GM12878 (cell line): Measurements from ENCODE around the gene MEI1. TPM values are rescaled to one million over a fixed set of nuclear protein-coding genes. Genes with fewer than 3 reads are reported as not detected.
A peak's percentile ranks its signal among the peaks of the same experiment; 100 is the strongest.

Experiments used
- ATAC-seq: fragments of 200-7000 bp; cut with Tn5 transposase; 3 replicates; pipeline ENCODE4 v1.9.1; 2020; ENCODE audit warnings: mild to moderate bottlenecking, moderate library complexity
- BruUV-seq: library from RNA; stranded (reverse); fragments of 400-500 nt; replicated peaks from 2 replicates; lab custom pipeline; 2021; lab: Mats Ljungman, UMichigan
- CTCF ChIA-PET: fragments of 300-600 bp; sonication (Branson Sonifier 250); formaldehyde crosslinking; extraction: SDS; loops from one replicate; lab custom pipeline; 2021; ENCODE audit warnings: inconsistent platforms; lab: Yijun Ruan, JAX
- POLR2A ChIA-PET: fragments of 350-600 bp; formaldehyde crosslinking; extraction: SDS; loops from one replicate; lab custom pipeline; 2021; ENCODE audit warnings: inconsistent platforms; lab: Charles Lee
- RAD21 ChIA-PET: fragments of 300-600 bp; sonication (Branson Sonifier 250); formaldehyde crosslinking; loops from one replicate; lab custom pipeline; 2023; ENCODE audit warnings: antibody characterized with exemption; ENCODE audit not compliant: unreplicated experiment; lab: Charles Lee
- SMC1A ChIA-PET: fragments of 300-600 bp; sonication (Branson Sonifier 250); formaldehyde crosslinking; loops from one replicate; lab custom pipeline; 2023; ENCODE audit not compliant: unreplicated experiment, uncharacterized antibody; lab: Charles Lee
- DNase-seq: peaks from one replicate; pipeline ENCODE4 v3.0.0-alpha.2; 2011; ENCODE audit warnings: low read depth, low spot score
- FAIRE-seq: peaks from 3 replicates; lab custom pipeline; 2011; peaks lifted over from hg19 to GRCh38; lab: Jason Lieb, UNC
- H2AFZ ChIP-seq: 2 replicates; pipeline ENCODE4 v1.6.0; 2011; ENCODE audit warnings: low read depth, low read length, control low read depth; ENCODE audit not compliant: control insufficient read depth
- H3K27ac ChIP-seq: 2 replicates; pipeline ENCODE4 v1.5.1; 2011; ENCODE audit warnings: control low read depth; ENCODE audit not compliant: control insufficient read depth, insufficient read depth
- H3K27me3 ChIP-seq, 2 experiments: replicated peaks in 1 of 2; 2 replicates each; pipeline versions ENCODE4 v1.6.0 to v1.6.1; 2011; ENCODE audit warnings: low read length in 1 of 2; ENCODE audit not compliant: control insufficient read depth in 2 of 2, insufficient read depth in 2 of 2
- H3K36me3 ChIP-seq, 2 experiments: 2 replicates each; pipeline ENCODE4 v1.5.1; 2011; ENCODE audit warnings: low read length in 1 of 2; ENCODE audit not compliant: control insufficient read depth in 2 of 2, insufficient read depth in 2 of 2
- H3K4me1 ChIP-seq: 2 replicates; pipeline ENCODE4 v1.6.1; 2011; ENCODE audit warnings: mild to moderate bottlenecking, low read length, moderate library complexity, mixed read lengths; ENCODE audit not compliant: control insufficient read depth, insufficient read depth
- H3K4me2 ChIP-seq: 2 replicates; pipeline ENCODE4 v1.6.0; 2011; ENCODE audit warnings: control low read depth; ENCODE audit not compliant: control insufficient read depth, insufficient read depth
- H3K4me3 ChIP-seq: fragments of 200-600 bp; sonication (generic); 2 replicates; pipeline ENCODE4 v1.5.1; 2016
- H3K79me2 ChIP-seq: 2 replicates; pipeline ENCODE4 v1.6.0; 2011; ENCODE audit warnings: low read length; ENCODE audit not compliant: control insufficient read depth, insufficient read depth
- H3K9ac ChIP-seq: 2 replicates; pipeline ENCODE4 v1.8.0; 2011; ENCODE audit warnings: low read length, control low read depth, mixed read lengths; ENCODE audit not compliant: control insufficient read depth, insufficient read depth
- H3K9me3 ChIP-seq: replicated peaks from 3 replicates; pipeline ENCODE4 v1.5.1; 2011; ENCODE audit warnings: mild to moderate bottlenecking, low read length; ENCODE audit not compliant: control insufficient read depth, insufficient read depth
- H4K20me1 ChIP-seq: 2 replicates; pipeline ENCODE4 v1.6.0; 2011; ENCODE audit not compliant: control insufficient read depth, insufficient read depth
- BCL3 ChIP-seq: IDR thresholded peaks from 2 replicates; pipeline ENCODE4 v1.6.1; 2011; ENCODE audit warnings: borderline replicate concordance, low read depth, mild to moderate bottlenecking, moderate library complexity, low read length; ENCODE audit not compliant: insufficient read depth, poor library complexity, severe bottlenecking
- CTCF ChIP-seq, 3 experiments: IDR thresholded peaks in 2 of 3; conservative IDR thresholded peaks in 1 of 3; 2 replicates each; pipeline ENCODE4 v1.5.1; 2011; ENCODE audit warnings: low read depth in 3 of 3, low read length in 3 of 3, mild to moderate bottlenecking in 3 of 3, control low read depth in 2 of 3, moderate library complexity in 2 of 3, inconsistent platforms in 1 of 3, mixed read lengths in 1 of 3; ENCODE audit not compliant: control insufficient read depth in 2 of 3, insufficient read depth in 1 of 3; ENCODE audit errors: extremely low read depth in 1 of 3
- JUND ChIP-seq: IDR thresholded peaks from 2 replicates; pipeline ENCODE4 v1.6.1; 2012; ENCODE audit warnings: low read depth, mild to moderate bottlenecking, low read length, improper control_type of control experiment, moderate library complexity
- POU2F2 ChIP-seq: IDR thresholded peaks from 3 replicates; pipeline ENCODE4 v1.6.1; 2011; ENCODE audit warnings: low read depth, mild to moderate bottlenecking, low read length, borderline replicate concordance
- WRNIP1 ChIP-seq: IDR thresholded peaks from 2 replicates; pipeline ENCODE4 v1.6.1; 2011; ENCODE audit warnings: low read depth, low read length, improper control_type of control experiment, borderline replicate concordance
- WGBS: methylation state at CpG from one replicate; pipeline ENCODE4 v1.1.6; 2016; ENCODE audit warnings: low lambda C conversion rate; ENCODE audit not compliant: insufficient replicate concordance, insufficient coverage; ENCODE audit errors: missing lambda C conversion rate; 5-methylcytosine and 5-hydroxymethylcytosine counted together
- in situ Hi-C: fragments of 300-500 bp; cut with MboI; formaldehyde crosslinking; loops from 9 replicates; pipeline ENCODE4 v1.14.3; 2018; ENCODE audit warnings: mixed read lengths
- intact Hi-C: fragments of 100-400 bp; cut with micrococcal nuclease; formaldehyde crosslinking; loops from one replicate; pipeline ENCODE4 v1.14.2; 2022; ENCODE audit not compliant: unreplicated experiment
- polyA plus RNA-seq, 11 experiments: library from polyadenylated mRNA; depleted of rRNA in 4 of 11; unstranded in 6 of 11; stranded (reverse) in 5 of 11; fragments of >200 nt; fragmentation: Nextera tagmentation in 4 of 11; fragmentation: Illumina TruSeq in 1 of 11; extraction: Ambion mirVana in 4 of 11; extraction: Trizol in 1 of 11; gene quantifications; 1 replicate in 1 of 11; 2 replicates in 10 of 11; pipeline versions ENCODE4 v1.2.1 to v1.2.3, GENCODE V29; 2011 to 2016; ENCODE audit warnings: inconsistent platforms in 2 of 11, missing spikeins in 2 of 11, low read depth in 1 of 11
- total RNA-seq, 4 experiments: library from RNA; depleted of rRNA in 3 of 4; stranded (reverse); fragments of >200 nt in 3 of 4; fragmentation: Illumina TruSeq in 1 of 4; extraction: Trizol in 1 of 4; gene quantifications; 2 replicates each; pipeline versions ENCODE4 v1.2.1 to v1.2.3, GENCODE V29; 2013 to 2021

MEI1 gene
- total and polyA plus RNA-seq, 10 of the 15 experiments (the other 5 are each of a cell fraction or from before 2014, with no cell fraction given) = 27.9 to 48.9 (median 35.8) TPM

- Histone ChIP-seq H3K9me3 (no peaks in the 10 kb centered on the region), H3K4me2 (no peak overlapping the region), H3K27me3 (no peaks in the 10 kb centered on the region), H3K4me3 (no peak overlapping the region), H3K79me2 (no peaks in the 10 kb centered on the region), H3K4me1 (peaks cover 33% of the 10 kb centered on the region), H2AFZ (no peak overlapping the region), H4K20me1 (no peaks in the 10 kb centered on the region), H3K27ac (no peak overlapping the region), H3K36me3 (no peaks in the 10 kb centered on the region), H3K9ac (no peak overlapping the region)
- no TSS peak for BruUV-seq
- ATAC-seq (no peak), FAIRE-seq (no peak), DNase-seq (no peak)
- ChIA-PET RAD21 (interaction anchor here (1.0 to 1.3 kb wide), 3 partner anchors 10 to 44 kb away, joined by 3 to 4 read pairs (median 3); no protein-coding TSS in a partner anchor), POLR2A (interaction anchor here (0.9 kb wide), 1 partner anchor 24 kb away, joined by 3 read pairs; no protein-coding TSS in a partner anchor), SMC1A (interaction anchor here (0.5 to 1.4 kb wide), 8 partner anchors 22 to 137 kb away, joined by 3 to 4 read pairs (median 3); no protein-coding TSS in a partner anchor), CTCF (interaction anchor here (0.6 to 1.6 kb wide), 7 partner anchors 10 to 114 kb away, joined by 3 to 8 read pairs (median 5); no protein-coding TSS in a partner anchor)
- WGBS = 62% methylated on average over 6 of the region's 6 CpGs
- intact Hi-C loops (no loop called here), in situ Hi-C loops (no loop called here)
- TF ChIP-seq CTCF (IDR thresholded peaks at IDR 0.05 in 2 of 3, conservative IDR thresholded peaks at IDR 0.05 in 1 of 3; ENCODE audit: control insufficient read depth in 2 of 3, extremely low read depth in 1 of 3, insufficient read depth in 1 of 3, low read depth in 3 of 3, low read length in 3 of 3) (peak in 1 of 3 experiments; percentile 11; a peak in 1 of 6 replicates), JUND (no peak), WRNIP1 (no peak), BCL3 (no peak), POU2F2 (no peak)
Observed at GRCh38 chr22:41742918-41743317, 43.6 kb downstream of the MEI1 start.
